Measurements from ENCODE around the gene TASOR. TPM values are rescaled to one million over a fixed set of nuclear protein-coding genes. Genes with fewer than 3 reads are reported as not detected.

TASOR gene
- total and polyA plus RNA-seq, 8 donors: 12.7 to 32.1 (median 17.6) TPM

DNA sequence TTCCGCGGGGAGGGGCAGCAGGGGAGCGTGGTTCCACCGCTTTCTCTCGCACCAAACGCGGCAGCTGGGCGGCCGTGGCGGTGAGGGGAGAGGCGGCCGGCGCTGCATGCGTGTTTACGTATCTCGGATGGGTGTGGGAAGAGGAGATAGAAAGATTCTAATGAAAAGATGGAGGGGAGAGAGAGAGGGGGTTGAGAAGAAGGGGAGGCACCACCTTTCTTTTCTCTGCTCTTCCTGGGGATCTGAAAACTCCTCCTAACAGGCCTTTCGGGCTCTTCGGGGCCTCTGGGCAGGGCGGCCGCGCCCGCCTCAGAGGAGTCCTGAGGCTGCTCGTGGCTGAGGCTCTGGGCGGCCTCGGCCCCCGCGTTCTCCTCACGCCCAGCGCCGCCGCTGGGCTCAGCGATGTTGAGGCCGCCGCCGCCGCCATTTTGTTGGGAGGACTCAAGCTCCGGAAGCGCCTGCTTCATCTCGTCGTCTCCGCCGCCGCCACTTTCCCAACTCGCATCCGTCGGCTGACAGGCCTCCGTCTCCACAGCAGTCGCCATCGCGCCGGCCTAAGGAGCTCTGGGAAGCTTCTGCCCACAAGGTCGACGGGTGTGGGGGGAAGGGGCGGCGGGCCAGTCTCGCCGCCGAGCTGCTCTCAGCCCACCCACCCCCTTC is 473 bp downstream of the TASOR start:
- Histone ChIP-seq H3K4me1 (peaks cover 11 to 15% (median 14%) of the 10 kb centered on the region in 3 donors), H3K36me3 (no peaks in the 10 kb centered on the region), H3K9me3 (no peaks in the 10 kb centered on the region), H3K27me3 (no peaks in the 10 kb centered on the region), H3K27ac (peak overlapping the region; percentile 96 to 100 (median 98)), H3K4me3 (peak overlapping the region; percentile 76 to 94 (median 90))
- FAIRE-seq (no peak), ATAC-seq (peak; percentile 71 to 86 (median 79)), DNase-seq (peak; percentile 66 to 87 (median 76))
- intact Hi-C loops (cut with DNase I): no loop called here
- WGBS, 2 donors: 0% methylated on average over 36 to 58 of the region's 58 CpGs
- TF ChIP-seq, protein P1, sequence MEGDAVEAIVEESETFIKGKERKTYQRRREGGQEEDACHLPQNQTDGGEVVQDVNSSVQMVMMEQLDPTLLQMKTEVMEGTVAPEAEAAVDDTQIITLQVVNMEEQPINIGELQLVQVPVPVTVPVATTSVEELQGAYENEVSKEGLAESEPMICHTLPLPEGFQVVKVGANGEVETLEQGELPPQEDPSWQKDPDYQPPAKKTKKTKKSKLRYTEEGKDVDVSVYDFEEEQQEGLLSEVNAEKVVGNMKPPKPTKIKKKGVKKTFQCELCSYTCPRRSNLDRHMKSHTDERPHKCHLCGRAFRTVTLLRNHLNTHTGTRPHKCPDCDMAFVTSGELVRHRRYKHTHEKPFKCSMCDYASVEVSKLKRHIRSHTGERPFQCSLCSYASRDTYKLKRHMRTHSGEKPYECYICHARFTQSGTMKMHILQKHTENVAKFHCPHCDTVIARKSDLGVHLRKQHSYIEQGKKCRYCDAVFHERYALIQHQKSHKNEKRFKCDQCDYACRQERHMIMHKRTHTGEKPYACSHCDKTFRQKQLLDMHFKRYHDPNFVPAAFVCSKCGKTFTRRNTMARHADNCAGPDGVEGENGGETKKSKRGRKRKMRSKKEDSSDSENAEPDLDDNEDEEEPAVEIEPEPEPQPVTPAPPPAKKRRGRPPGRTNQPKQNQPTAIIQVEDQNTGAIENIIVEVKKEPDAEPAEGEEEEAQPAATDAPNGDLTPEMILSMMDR (IDR thresholded peaks at IDR 0.05): no peak

- Histone ChIP-seq H3K4me3 (peak overlapping the region; percentile 76 to 94 (median 90)), H3K9me3 (no peaks in the 10 kb centered on the region), H3K36me3 (no peaks in the 10 kb centered on the region), H3K27me3 (no peaks in the 10 kb centered on the region), H3K27ac (peak overlapping the region; percentile 96 to 100 (median 98)), H3K4me1 (peaks cover 11 to 16% (median 14%) of the 10 kb centered on the region in 3 donors)
- intact Hi-C loops (cut with DNase I): no loop called here
- TF ChIP-seq, protein P1 (IDR thresholded peaks at IDR 0.05): no peak
- FAIRE-seq (no peak), ATAC-seq (peak in 1 of 4 donors; percentile 5), DNase-seq (no peak)
- WGBS, 2 donors: 8 to 10% methylated on average over 10 of the region's 10 CpGs
Observed at GRCh38 chr3:56681984-56682461, 1.0 kb downstream of the TASOR start.

DNA sequence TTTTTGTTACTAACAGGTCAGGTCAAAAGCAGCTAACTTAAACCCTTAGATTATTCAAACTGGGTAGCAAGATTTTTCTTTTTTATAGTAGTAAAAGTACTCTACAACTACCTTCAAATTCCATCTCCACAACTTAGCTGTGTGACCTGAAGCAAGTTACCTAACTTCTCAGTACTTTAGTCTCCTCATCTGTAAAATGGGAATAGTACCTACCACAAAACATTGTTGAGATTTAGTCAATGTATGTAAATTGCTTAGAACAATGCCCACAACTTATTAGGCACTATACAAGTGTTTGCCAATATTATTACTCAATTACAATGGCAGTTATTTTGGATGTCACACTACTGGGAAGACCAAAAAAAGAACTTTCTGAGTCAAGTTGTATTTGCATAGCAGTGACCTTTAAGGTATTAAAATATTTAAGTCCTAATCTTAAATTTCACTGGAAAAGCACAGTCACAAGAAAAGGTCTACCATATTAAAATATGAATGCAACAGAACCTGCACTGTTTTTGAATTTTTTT is 2.9 kb downstream of the TASOR start:
- peaks cover 11 to 16% (median 14%) of the 10 kb centered on the region in 3 donors for H3K4me1 ChIP-seq
- no peak for FAIRE-seq

DNA sequence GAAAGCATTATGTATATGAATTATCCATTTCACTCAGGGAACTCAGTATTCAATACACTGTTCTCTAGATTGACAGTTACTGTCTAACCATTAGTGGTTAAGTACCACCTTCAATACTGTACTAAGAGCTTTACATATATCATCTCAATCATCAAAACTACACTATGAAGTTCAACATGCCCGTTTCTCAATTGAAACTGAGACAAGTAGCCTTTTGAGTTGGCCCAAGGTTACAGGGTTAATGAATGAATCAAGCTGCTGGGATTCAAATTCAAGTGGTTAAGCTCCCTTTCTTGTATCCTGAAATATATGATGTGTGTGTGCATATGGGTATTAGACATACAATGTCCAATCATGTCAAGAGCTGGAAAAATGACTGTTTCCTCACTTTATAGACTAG is 5.8 kb downstream of the TASOR start:
- no peaks in the 10 kb centered on the region for H3K9me3 ChIP-seq
- FAIRE-seq: no peak
- peaks cover 11 to 16% (median 14%) of the 10 kb centered on the region in 3 donors for H3K4me1 ChIP-seq
- H3K36me3 ChIP-seq: no peaks in the 10 kb centered on the region
- TF ChIP-seq, protein P1 (IDR thresholded peaks at IDR 0.05): no peak
- no peak for DNase-seq
- ATAC-seq: no peak
- intact Hi-C loops (cut with DNase I): no loop called here
- 15 to 20% methylated on average over 1 of the region's 1 CpG for WGBS, 2 donors
- no peaks in the 10 kb centered on the region for H3K27me3 ChIP-seq
- no peak overlapping the region for H3K27ac ChIP-seq
- no peak overlapping the region for H3K4me3 ChIP-seq

More for the DNA sequence above, 2.9 kb downstream of the TASOR start:
- H3K27me3 ChIP-seq: no peaks in the 10 kb centered on the region
- H3K4me3 ChIP-seq: no peak overlapping the region
- DNase-seq (no peak), ATAC-seq (no peak)
- intact Hi-C loops (cut with DNase I): no loop called here
- H3K27ac ChIP-seq: no peak overlapping the region
- H3K9me3 ChIP-seq: no peaks in the 10 kb centered on the region
- TF ChIP-seq, protein P1 (IDR thresholded peaks at IDR 0.05): no peak
- no peaks in the 10 kb centered on the region for H3K36me3 ChIP-seq
